Measurements from ENCODE around the gene A2ML1.

DNA sequence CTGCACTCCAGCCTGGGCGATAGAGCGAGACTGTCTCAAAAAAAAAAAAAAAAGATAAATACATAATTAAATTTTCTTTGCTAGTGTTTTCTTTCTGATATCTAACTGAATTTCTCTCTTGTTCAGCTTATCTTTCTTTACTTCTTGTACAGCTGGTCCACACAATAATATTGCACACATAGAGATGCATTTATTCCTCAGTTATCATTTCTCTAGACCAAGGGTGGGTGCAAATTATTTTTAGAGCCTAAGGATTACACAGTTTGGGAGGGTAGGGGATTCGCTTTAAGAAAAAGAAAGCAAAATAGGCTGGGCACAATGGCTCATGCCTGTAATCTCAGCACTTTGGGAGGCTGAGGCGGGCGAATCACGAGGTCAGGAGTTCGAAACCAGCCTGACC is 17.9 kb downstream of the A2ML1 start:
- TF ChIP-seq, protein P1, sequence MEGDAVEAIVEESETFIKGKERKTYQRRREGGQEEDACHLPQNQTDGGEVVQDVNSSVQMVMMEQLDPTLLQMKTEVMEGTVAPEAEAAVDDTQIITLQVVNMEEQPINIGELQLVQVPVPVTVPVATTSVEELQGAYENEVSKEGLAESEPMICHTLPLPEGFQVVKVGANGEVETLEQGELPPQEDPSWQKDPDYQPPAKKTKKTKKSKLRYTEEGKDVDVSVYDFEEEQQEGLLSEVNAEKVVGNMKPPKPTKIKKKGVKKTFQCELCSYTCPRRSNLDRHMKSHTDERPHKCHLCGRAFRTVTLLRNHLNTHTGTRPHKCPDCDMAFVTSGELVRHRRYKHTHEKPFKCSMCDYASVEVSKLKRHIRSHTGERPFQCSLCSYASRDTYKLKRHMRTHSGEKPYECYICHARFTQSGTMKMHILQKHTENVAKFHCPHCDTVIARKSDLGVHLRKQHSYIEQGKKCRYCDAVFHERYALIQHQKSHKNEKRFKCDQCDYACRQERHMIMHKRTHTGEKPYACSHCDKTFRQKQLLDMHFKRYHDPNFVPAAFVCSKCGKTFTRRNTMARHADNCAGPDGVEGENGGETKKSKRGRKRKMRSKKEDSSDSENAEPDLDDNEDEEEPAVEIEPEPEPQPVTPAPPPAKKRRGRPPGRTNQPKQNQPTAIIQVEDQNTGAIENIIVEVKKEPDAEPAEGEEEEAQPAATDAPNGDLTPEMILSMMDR (IDR thresholded peaks at IDR 0.05): no peak
- no peak for TF ChIP-seq POLR2A (IDR thresholded peaks at IDR 0.05)

All from tibial nerve (tissue), 3 donors.